Measurements from ENCODE around the gene ORM2.
A peak's percentile ranks its signal among the peaks of the same experiment; 100 is the strongest.
"Not testable (repeated sequence)": the region's sequence is repeated elsewhere in the genome, so short reads cannot be mapped to it uniquely, and the experiment has no call there.

ORM2 gene

GRCh38 chr9:114329625-114330022 lies at the start of gene ORM2:
ORM2 (plus strand) TSS chr9:114329869; CDS start chr9:114329905, 36 bp downstream.
- DNase-seq (ENCODE audit: low read depth): not testable (repeated sequence)

- no peak for DNase-seq (ENCODE audit: low read depth)
Measured at GRCh38 chr9:114280636-114281472, 48.8 kb upstream of the ORM2 start.

GRCh38 chr9:114281473-114282103 lies 48.1 kb upstream of the ORM2 start:
- peak; percentile 63 for DNase-seq (ENCODE audit: low read depth)

GRCh38 chr9:114282104-114282485 lies 47.6 kb upstream of the ORM2 start:
- DNase-seq (ENCODE audit: low read depth): no peak

- DNase-seq (ENCODE audit: low read depth): no peak
Measured at GRCh38 chr9:114282507-114282906, 47.2 kb upstream of the ORM2 start.

GRCh38 chr9:114282926-114283325 lies 46.7 kb upstream of the ORM2 start:
- DNase-seq (ENCODE audit: low read depth): peak; percentile 89

GRCh38 chr9:114283551-114284111 lies 46.0 kb upstream of the ORM2 start:
- DNase-seq (ENCODE audit: low read depth): no peak

- no peak for DNase-seq (ENCODE audit: low read depth)
Measured at GRCh38 chr9:114284316-114285060, 45.2 kb upstream of the ORM2 start.

- peak; percentile 90 for DNase-seq (ENCODE audit: low read depth)
Measured at GRCh38 chr9:114285166-114285867, 44.4 kb upstream of the ORM2 start.

- DNase-seq (ENCODE audit: low read depth): no peak
Measured at GRCh38 chr9:114286146-114286679, 43.5 kb upstream of the ORM2 start.

GRCh38 chr9:114287001-114287762 lies 42.5 kb upstream of the ORM2 start:
- no peak for DNase-seq (ENCODE audit: low read depth)

- no peak for DNase-seq (ENCODE audit: low read depth)
Measured at GRCh38 chr9:114287763-114288192, 41.9 kb upstream of the ORM2 start.

GRCh38 chr9:114288193-114289091 lies 41.2 kb upstream of the ORM2 start:
- peak; percentile 53 for DNase-seq (ENCODE audit: low read depth)

GRCh38 chr9:114289106-114289505 lies 40.6 kb upstream of the ORM2 start:
- DNase-seq (ENCODE audit: low read depth): no peak

- DNase-seq (ENCODE audit: low read depth): no peak
Measured at GRCh38 chr9:114289571-114290481, 39.8 kb upstream of the ORM2 start.

GRCh38 chr9:114290561-114290986 lies 39.1 kb upstream of the ORM2 start:
- no peak for DNase-seq (ENCODE audit: low read depth)

GRCh38 chr9:114291064-114291474 lies 38.6 kb upstream of the ORM2 start:
- DNase-seq (ENCODE audit: low read depth): peak; percentile 44

- no peak for DNase-seq (ENCODE audit: low read depth)
Measured at GRCh38 chr9:114291886-114292590, 37.6 kb upstream of the ORM2 start.
